ENCODE results near the gene GLB1L3.
A peak's percentile ranks its signal among the peaks of the same experiment; 100 is the strongest.
"Not testable (repeated sequence)": the region's sequence is repeated elsewhere in the genome, so short reads cannot be mapped to it uniquely, and the experiment has no call there.

Gene GLB1L3

DNA sequence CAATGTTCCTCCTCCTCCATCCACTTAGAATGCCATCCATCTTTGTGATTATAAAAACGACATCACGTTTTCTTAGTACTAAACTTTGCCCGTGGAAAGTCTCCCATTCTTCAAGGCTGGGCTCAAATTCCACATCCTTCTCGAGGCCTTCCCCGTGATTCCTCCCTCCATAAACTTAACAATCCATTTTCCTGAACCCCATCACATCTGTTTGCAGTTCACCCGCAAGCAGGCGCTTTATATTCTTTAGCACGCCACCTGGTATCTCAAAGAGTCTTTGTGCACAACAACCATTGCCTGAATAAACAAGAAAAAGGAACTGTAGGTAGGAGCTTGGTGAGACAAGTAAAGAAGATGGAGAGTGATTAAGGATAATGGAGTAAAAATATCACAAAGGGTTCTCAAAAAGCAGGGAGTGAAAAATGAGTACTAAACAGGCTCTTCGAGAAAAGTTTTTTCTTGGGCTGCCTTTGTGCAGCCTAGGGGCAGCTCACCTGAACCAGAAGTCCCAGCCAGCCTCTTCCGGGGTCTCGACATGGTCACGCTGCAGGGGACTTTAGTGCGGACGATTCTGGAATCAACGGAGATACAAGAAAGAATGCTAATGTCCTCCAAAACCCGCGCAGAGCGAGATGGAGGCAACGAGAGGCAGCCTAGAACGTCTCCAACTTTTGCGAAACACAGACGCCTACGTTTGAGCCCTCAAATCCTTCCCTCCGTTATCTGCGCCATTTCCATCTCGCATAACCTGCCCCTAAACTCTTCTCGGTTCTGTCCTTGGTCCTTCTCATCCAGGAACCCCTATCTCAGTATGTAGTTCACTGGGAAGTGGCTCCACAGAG is 23.6 kb upstream of the GLB1L3 start:
- DNase-seq (ENCODE audit: low read depth in 4 of 4, low spot score in 1 of 4): peak in 1 of 4 experiments; percentile 8

- peak; percentile 87 to 93 (median 90) for DNase-seq (ENCODE audit: low read depth in 4 of 4, low spot score in 1 of 4)
Measured at GRCh38 chr11:134253188-134253993, 22.8 kb upstream of the GLB1L3 start, which contains the start of the genes ACAD8 and THYN1. TSS of gene ACAD8 (plus strand) at chr11:134253568. CDS start at chr11:134253601, 33 bp downstream. TSS of gene THYN1 (minus strand) at chr11:134253352. CDS start at chr11:134252882, 470 bp downstream.

GRCh38 chr11:134254433-134255183 is 21.6 kb upstream of the GLB1L3 start:
- DNase-seq (ENCODE audit: low read depth in 4 of 4, low spot score in 1 of 4): no peak

GRCh38 chr11:134255184-134255561 is 21.0 kb upstream of the GLB1L3 start:
- DNase-seq (ENCODE audit: low read depth in 4 of 4, low spot score in 1 of 4): not testable (repeated sequence)

DNA sequence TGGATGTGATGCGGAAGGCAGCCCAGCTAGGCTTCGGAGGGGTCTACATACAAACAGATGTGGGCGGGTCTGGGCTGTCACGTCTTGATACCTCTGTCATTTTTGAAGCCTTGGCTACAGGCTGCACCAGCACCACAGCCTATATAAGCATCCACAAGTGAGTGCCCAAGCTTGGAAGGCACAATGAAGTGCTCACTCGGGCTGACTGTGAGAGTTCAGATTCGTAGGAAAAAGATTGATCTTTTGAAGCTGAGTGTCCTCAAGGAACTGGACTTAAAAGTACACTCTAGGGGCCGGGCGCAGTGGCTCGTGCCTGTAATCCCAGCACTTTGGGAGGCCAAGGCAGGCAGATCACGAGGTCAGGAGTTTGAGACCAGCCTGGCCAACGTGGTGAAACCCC is 19.1 kb upstream of the GLB1L3 start:
- no peak for DNase-seq (ENCODE audit: low read depth in 4 of 4, low spot score in 1 of 4)

DNA sequence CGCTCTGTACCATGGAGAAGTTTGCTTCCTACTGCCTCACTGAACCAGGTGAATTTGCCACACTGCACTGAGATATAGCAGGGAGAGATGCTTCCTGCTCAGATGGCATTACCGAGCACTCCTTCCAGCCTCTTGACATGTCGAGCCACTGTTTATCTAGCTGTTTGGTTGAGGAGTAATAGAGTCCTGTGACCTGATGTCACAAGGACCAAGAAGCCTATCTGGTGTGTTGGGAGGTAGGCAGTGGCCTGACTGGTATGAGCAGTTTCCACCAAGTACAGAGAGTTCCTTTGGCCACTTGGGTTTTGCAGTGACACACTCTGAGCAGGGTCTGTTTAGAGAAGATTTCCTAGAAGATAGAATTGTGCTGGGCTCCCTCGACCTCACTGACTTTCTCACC is 17.6 kb upstream of the GLB1L3 start:
- no peak for DNase-seq (ENCODE audit: low read depth in 4 of 4, low spot score in 1 of 4)

DNA sequence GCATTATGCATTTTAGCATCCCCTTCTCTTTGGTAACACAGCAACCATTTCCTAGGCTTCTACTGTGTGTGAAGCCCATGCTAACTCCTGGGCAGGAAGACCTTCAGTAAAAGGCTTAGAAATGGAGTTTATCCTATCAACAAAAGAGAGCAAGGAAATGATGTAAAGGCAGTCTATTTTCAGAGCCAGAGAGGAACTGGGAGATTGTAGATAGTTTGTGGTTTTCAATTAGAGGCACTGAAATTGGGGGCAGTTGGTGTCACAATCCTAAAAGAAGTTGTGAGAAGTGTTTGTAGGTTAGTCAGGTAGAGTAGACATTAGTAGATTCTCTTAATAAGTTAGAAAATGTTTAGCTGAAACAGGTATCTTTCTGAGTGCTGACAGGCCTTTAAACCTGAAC is 15.7 kb upstream of the GLB1L3 start:
- no peak for DNase-seq (ENCODE audit: low read depth in 4 of 4, low spot score in 1 of 4)

GRCh38 chr11:134260983-134261382 is 15.2 kb upstream of the GLB1L3 start:
- no peak for DNase-seq (ENCODE audit: low read depth in 4 of 4, low spot score in 1 of 4)

GRCh38 chr11:134261626-134262488 is 14.3 kb upstream of the GLB1L3 start:
- DNase-seq (ENCODE audit: low read depth in 4 of 4, low spot score in 1 of 4): no peak

- DNase-seq (ENCODE audit: low read depth in 4 of 4, low spot score in 1 of 4): no peak
Measured at GRCh38 chr11:134264966-134265764, 11.0 kb upstream of the GLB1L3 start.

DNA sequence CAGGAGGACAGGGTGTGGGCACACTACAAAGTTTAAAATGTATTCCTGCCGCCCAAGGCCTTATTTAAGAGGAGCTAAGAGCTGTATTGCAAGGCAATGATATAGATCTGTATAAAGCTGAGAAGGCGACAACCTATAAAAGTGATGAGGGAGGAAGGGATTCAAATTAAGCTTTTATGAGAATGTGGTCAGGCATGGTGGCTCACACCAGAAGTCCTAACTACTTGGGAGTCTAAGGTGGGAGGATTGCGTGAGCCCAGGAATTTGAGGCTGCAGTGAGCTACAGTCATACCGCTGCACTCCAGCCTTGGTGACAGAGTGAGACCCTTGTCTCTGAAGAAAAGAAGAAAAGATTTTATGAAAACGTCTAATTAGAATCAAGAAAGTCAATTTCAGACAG is 9.7 kb upstream of the GLB1L3 start:
- DNase-seq (ENCODE audit: low read depth in 4 of 4, low spot score in 1 of 4): no peak

GRCh38 chr11:134266841-134267251 is 9.3 kb upstream of the GLB1L3 start:
- DNase-seq (ENCODE audit: low read depth in 4 of 4, low spot score in 1 of 4): no peak

- DNase-seq (ENCODE audit: low read depth in 4 of 4, low spot score in 1 of 4): no peak
Measured at GRCh38 chr11:134267461-134267860, 8.7 kb upstream of the GLB1L3 start.

GRCh38 chr11:134267966-134268365 is 8.2 kb upstream of the GLB1L3 start:
- DNase-seq (ENCODE audit: low read depth in 4 of 4, low spot score in 1 of 4): no peak

- no peak for DNase-seq (ENCODE audit: low read depth in 4 of 4, low spot score in 1 of 4)
Measured at GRCh38 chr11:134270250-134270714, 5.9 kb upstream of the GLB1L3 start.

GRCh38 chr11:134271978-134272377 is 4.2 kb upstream of the GLB1L3 start:
- DNase-seq (ENCODE audit: low read depth in 4 of 4, low spot score in 1 of 4): no peak

GRCh38 chr11:134272381-134273316 is 3.5 kb upstream of the GLB1L3 start:
- DNase-seq (ENCODE audit: low read depth in 4 of 4, low spot score in 1 of 4): no peak

GRCh38 chr11:134273317-134273712 is 2.9 kb upstream of the GLB1L3 start:
- DNase-seq (ENCODE audit: low read depth in 4 of 4, low spot score in 1 of 4): no peak
